ENCODE data around the gene CNTN6. TPM values are rescaled to one million over a fixed set of nuclear protein-coding genes. Genes with fewer than 3 reads are reported as not detected.

Gene CNTN6
- total and polyA plus RNA-seq, 2 of the 13 experiments (the other 11 are each of a cell fraction or from before 2014, with no cell fraction given): not detected

DNA sequence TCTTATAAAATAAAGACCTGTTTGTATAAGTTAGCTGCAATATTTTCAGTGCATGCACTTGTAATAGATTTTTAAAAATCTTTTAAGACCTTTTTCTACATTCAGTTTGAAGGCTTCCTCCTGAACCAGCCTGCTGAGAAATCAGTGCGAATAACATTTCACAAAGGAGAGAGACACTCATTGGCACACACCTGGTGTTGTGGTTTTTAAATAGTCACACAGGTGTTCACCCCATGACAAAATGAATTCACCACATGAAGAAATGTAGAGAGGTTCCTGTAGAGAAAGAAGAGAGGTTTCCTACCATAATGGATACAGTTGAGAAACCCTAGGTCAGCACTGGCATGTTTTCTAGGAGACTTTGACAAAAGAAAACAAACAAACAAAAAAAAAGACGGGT, 237.3 kb downstream of the CNTN6 start:
- H3K4me2 ChIP-seq (ENCODE audit: low read depth, low read length): no peak overlapping the region
- no peaks in the 10 kb centered on the region for H3K36me3 ChIP-seq (replicated peaks in 1 of 2; ENCODE audit: control insufficient read depth in 1 of 2, insufficient read depth in 2 of 2, low read length in 2 of 2)
- CTCF ChIA-PET (ENCODE audit: low intra/inter-chr PET ratio, low total read pairs): no interaction called here
- H3K27ac ChIP-seq (ENCODE audit: extremely low read length, insufficient read depth, low read length): no peak overlapping the region
- H3K79me2 ChIP-seq (ENCODE audit: insufficient read depth, low read length): no peaks in the 10 kb centered on the region
- ATAC-seq (no peak), FAIRE-seq (no peak), DNase-seq (ENCODE audit: low spot score) (no peak)
- POLR2A ChIA-PET: no interaction called here
- no TSS peak for BruUV-seq (replicated peaks)
- H4K20me1 ChIP-seq (ENCODE audit: insufficient read depth, low read length): no peaks in the 10 kb centered on the region
- H3K9me3 ChIP-seq (ENCODE audit: low read length): peaks cover 94% of the 10 kb centered on the region
- no peak overlapping the region for H2AFZ ChIP-seq (ENCODE audit: low read length)
- WGBS (ENCODE audit: low lambda C conversion rate): 2% methylated on average over 2 of the region's 2 CpGs
- H3K4me1 ChIP-seq (ENCODE audit: insufficient read depth, low read length): no peaks in the 10 kb centered on the region
- no peak overlapping the region for H3K4me3 ChIP-seq (replicated peaks in 1 of 3; ENCODE audit: insufficient read depth in 1 of 3, low read depth in 2 of 3, low read length in 3 of 3)
- intact Hi-C loops (cut with micrococcal nuclease; ENCODE audit: unreplicated experiment) (no loop called here), in situ Hi-C loops (cut with HindIII; ENCODE audit: extremely low pct_ligation_motif_present, low pct_unique_long_range_greater_than_20kb) (no loop called here)
- H3K27me3 ChIP-seq (ENCODE audit: control insufficient read depth in 1 of 2, insufficient read depth in 2 of 2, low read length in 2 of 2): no peaks in the 10 kb centered on the region
- no peak overlapping the region for H3K9ac ChIP-seq (ENCODE audit: insufficient read depth, low read depth, low read length)
- TF ChIP-seq U2AF1 (optimal IDR thresholded peaks at IDR 0.05; ENCODE audit: low read depth, low read length) (no peak), HNRNPLL (IDR thresholded peaks at IDR 0.05; ENCODE audit: low read depth, low read length, poor library complexity, severe bottlenecking) (no peak), SNAPC4 (CRISPR knock-in tag; IDR thresholded peaks at IDR 0.05) (no peak), ZNF549 (CRISPR knock-in tag; IDR thresholded peaks at IDR 0.05) (no peak), RXRA (CRISPR knock-in tag; IDR thresholded peaks at IDR 0.05) (no peak), ZNF234 (CRISPR knock-in tag; conservative IDR thresholded peaks at IDR 0.05) (no peak), CC2D1A (CRISPR knock-in tag; IDR thresholded peaks at IDR 0.05) (no peak), CCDC6 (CRISPR knock-in tag; IDR thresholded peaks at IDR 0.05) (no peak), ZNF143 (CRISPR knock-in tag; IDR thresholded peaks at IDR 0.05) (no peak), MIER3 (CRISPR knock-in tag; IDR thresholded peaks at IDR 0.05; ENCODE audit: borderline replicate concordance) (no peak)
- TF ChIP-seq, protein P1, sequence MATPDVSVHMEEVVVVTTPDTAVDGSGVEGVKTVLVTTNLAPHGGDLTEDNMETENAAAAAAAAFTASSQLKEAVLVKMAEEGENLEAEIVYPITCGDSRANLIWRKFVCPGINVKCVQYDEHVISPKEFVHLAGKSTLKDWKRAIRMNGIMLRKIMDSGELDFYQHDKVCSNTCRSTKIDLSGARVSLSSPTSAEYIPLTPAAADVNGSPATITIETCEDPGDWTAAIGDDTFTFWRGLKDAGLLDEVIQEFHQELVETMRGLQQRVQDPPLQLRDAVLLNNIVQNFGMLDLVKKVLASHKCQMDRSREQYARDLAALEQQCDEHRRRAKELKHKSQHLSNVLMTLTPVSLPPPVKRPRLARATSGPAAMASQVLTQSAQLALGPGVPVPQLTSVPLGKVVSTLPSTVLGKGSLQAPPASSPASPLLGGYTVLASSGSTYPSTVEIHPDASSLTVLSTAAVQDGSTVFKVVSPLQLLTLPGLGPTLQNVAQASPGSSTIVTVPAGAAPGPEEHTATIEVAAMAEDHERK (CRISPR knock-in tag; IDR thresholded peaks at IDR 0.05; ENCODE audit: low read depth): no peak
- TF ChIP-seq, protein P2, sequence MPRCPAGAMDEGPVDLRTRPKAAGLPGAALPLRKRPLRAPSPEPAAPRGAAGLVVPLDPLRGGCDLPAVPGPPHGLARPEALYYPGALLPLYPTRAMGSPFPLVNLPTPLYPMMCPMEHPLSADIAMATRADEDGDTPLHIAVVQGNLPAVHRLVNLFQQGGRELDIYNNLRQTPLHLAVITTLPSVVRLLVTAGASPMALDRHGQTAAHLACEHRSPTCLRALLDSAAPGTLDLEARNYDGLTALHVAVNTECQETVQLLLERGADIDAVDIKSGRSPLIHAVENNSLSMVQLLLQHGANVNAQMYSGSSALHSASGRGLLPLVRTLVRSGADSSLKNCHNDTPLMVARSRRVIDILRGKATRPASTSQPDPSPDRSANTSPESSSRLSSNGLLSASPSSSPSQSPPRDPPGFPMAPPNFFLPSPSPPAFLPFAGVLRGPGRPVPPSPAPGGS (CRISPR knock-in tag; IDR thresholded peaks at IDR 0.05): no peak
- TF ChIP-seq, protein P3, sequence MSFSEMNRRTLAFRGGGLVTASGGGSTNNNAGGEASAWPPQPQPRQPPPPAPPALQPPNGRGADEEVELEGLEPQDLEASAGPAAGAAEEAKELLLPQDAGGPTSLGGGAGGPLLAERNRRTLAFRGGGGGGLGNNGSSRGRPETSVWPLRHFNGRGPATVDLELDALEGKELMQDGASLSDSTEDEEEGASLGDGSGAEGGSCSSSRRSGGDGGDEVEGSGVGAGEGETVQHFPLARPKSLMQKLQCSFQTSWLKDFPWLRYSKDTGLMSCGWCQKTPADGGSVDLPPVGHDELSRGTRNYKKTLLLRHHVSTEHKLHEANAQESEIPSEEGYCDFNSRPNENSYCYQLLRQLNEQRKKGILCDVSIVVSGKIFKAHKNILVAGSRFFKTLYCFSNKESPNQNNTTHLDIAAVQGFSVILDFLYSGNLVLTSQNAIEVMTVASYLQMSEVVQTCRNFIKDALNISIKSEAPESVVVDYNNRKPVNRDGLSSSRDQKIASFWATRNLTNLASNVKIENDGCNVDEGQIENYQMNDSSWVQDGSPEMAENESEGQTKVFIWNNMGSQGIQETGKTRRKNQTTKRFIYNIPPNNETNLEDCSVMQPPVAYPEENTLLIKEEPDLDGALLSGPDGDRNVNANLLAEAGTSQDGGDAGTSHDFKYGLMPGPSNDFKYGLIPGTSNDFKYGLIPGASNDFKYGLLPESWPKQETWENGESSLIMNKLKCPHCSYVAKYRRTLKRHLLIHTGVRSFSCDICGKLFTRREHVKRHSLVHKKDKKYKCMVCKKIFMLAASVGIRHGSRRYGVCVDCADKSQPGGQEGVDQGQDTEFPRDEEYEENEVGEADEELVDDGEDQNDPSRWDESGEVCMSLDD (CRISPR knock-in tag; IDR thresholded peaks at IDR 0.05; ENCODE audit: borderline replicate concordance): no peak
- TF ChIP-seq, protein P4, sequence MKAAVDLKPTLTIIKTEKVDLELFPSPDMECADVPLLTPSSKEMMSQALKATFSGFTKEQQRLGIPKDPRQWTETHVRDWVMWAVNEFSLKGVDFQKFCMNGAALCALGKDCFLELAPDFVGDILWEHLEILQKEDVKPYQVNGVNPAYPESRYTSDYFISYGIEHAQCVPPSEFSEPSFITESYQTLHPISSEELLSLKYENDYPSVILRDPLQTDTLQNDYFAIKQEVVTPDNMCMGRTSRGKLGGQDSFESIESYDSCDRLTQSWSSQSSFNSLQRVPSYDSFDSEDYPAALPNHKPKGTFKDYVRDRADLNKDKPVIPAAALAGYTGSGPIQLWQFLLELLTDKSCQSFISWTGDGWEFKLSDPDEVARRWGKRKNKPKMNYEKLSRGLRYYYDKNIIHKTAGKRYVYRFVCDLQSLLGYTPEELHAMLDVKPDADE (CRISPR knock-in tag; IDR thresholded peaks at IDR 0.05): no peak
